ENCODE measurements around the gene CDH18.

DNA sequence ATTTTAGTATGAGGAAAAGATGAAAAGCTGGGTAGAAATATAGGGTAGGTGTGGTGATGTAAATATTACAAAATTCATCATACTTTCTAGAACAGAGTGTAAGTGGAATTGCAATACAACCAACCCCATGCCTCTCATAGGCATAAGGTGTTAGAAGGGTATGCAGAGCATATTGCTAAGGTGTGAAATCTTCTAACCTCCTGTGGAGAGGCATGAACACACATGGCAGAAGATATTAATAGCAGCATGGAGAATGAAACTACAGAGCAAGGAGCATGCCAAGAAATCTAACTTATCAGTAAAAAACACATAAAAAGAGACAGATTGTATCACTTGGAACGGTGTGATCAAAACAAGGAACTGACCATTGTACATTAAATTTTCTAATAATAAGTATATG, 441.5 kb downstream of the CDH18 start:
- TF ChIP-seq POLR2AphosphoS5 (IDR thresholded peaks at IDR 0.05; ENCODE audit: low read depth, low read length) (no peak), TAF1 (IDR thresholded peaks at IDR 0.05; ENCODE audit: borderline replicate concordance, insufficient read depth, low read length) (no peak)
- TF ChIP-seq, protein P1, sequence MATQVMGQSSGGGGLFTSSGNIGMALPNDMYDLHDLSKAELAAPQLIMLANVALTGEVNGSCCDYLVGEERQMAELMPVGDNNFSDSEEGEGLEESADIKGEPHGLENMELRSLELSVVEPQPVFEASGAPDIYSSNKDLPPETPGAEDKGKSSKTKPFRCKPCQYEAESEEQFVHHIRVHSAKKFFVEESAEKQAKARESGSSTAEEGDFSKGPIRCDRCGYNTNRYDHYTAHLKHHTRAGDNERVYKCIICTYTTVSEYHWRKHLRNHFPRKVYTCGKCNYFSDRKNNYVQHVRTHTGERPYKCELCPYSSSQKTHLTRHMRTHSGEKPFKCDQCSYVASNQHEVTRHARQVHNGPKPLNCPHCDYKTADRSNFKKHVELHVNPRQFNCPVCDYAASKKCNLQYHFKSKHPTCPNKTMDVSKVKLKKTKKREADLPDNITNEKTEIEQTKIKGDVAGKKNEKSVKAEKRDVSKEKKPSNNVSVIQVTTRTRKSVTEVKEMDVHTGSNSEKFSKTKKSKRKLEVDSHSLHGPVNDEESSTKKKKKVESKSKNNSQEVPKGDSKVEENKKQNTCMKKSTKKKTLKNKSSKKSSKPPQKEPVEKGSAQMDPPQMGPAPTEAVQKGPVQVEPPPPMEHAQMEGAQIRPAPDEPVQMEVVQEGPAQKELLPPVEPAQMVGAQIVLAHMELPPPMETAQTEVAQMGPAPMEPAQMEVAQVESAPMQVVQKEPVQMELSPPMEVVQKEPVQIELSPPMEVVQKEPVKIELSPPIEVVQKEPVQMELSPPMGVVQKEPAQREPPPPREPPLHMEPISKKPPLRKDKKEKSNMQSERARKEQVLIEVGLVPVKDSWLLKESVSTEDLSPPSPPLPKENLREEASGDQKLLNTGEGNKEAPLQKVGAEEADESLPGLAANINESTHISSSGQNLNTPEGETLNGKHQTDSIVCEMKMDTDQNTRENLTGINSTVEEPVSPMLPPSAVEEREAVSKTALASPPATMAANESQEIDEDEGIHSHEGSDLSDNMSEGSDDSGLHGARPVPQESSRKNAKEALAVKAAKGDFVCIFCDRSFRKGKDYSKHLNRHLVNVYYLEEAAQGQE (IDR thresholded peaks at IDR 0.05; ENCODE audit: insufficient read depth in 1 of 2, low read depth in 2 of 2, low read length in 2 of 2), result no peak
